Left lobe of liver (tissue), 2 donors: Measurements from ENCODE around the gene IFNW1. TPM values are rescaled to one million over a fixed set of nuclear protein-coding genes. Genes with fewer than 3 reads are reported as not detected.
A peak's percentile ranks its signal among the peaks of the same experiment; 100 is the strongest.
"Not testable (repeated sequence)": the region's sequence is repeated elsewhere in the genome, so short reads cannot be mapped to it uniquely, and the experiment has no call there.

ENCODE experiments used
- ATAC-seq: fragments of 200-7000 bp; cut with Tn5 transposase; one replicate; pipeline ENCODE4 v1.9.1; 2020; ENCODE audit warnings: mild to moderate bottlenecking, moderate library complexity
- DNase-seq: peaks from one replicate; pipeline ENCODE4 v3.0.0-alpha.2; 2020; ENCODE audit warnings: low spot score
- total RNA-seq: library from RNA; stranded (reverse); gene quantifications from one replicate; pipeline ENCODE4 v1.2.1, GENCODE V29; 2021
- donor health status: DM: no; HTN: no; CAD: no; lungs with moderate emphysema.
- donor health status: DM: no; HTN: yes; CAD: no.

IFNW1 gene
- total RNA-seq = not detected

DNA sequence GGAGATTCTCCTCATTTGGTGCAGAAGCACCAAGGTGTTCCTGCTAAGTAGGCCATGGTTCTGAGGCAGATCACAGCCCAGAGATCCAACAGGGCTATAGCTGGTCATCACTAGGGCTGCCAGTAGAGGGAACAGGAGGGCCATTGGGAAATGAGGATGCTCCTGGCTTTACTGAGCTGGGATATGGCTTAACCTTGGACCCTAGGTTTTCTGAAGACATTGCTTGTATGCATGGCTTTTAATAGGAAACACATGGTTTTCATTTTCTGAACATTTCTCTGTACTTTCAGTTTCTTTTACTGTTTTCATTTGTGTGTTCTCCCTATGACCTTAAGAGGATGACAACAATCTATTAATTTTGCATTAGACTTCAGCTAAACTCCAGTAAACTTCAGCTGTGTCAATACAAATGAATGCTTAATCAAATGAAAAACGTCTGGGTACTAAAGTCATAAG, at the start of gene IFNW1:
Gene IFNW1 (minus strand): TSS at position 406 of the 456 bp plus-strand sequence. CDS start 262 bp downstream, at position 144.
- ATAC-seq = no peak

GRCh38 chr9:21187487-21187886, 45.9 kb upstream of the IFNW1 start, which contains the start of gene IFNA4:
Gene IFNA4 (minus strand): TSS chr9:21187587. CDS start chr9:21187531, 56 bp downstream.
- not testable (repeated sequence) for ATAC-seq, DNase-seq

More for the DNA sequence above, at the start of gene IFNW1:
- no peak for DNase-seq

- peak; percentile 66 for ATAC-seq
- not testable (repeated sequence) for DNase-seq
Measured at GRCh38 chr9:21182810-21183736, 41.4 kb upstream of the IFNW1 start.

DNA sequence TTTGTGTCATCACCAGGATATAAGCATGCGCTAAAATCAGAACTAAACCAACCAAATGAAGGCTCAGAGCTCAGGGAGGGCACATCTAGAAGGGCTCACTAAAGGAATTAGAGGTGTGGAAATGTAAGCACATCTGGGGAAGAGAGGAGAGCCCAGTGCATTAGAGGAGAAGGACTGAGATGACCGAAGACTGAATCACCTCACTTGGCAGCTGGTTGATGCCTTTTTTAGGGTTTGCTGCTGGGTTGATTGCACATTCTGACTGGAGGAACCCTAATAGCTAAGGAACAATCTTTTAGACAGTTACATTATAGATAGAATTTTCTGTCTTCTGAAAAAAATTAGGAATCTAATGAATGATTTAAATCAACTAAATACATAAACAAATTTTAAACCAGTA, 33.0 kb upstream of the IFNW1 start:
- ATAC-seq (no peak), DNase-seq (no peak)

GRCh38 chr9:21172156-21172555, 30.5 kb upstream of the IFNW1 start:
- no peak for DNase-seq
- ATAC-seq = no peak

DNA sequence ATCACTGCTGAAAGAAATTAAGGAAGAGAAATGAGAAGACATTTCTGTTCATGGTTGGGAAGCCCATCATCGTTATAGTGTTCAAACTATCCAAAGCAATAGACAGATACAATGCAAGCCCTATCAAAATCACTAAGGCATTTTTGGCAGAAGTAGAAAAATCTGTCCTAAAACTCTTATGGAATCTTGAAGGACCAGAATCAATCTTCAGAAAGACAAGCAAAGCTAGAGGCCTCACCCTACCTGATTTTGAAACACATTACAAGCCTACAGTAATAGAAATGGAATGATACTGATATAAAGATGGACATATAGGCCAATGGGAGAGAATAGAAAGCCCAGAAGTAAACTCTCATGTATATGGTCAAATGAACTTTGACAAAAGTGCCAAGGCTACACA, 29.7 kb upstream of the IFNW1 start:
- DNase-seq (no peak), ATAC-seq (no peak)

GRCh38 chr9:21166560-21166959, 24.9 kb upstream of the IFNW1 start, which contains the start of gene IFNA21:
Gene IFNA21 (minus strand): TSS chr9:21166660. CDS start chr9:21166612, 48 bp downstream.
- DNase-seq, ATAC-seq: not testable (repeated sequence)

GRCh38 chr9:21165516-21165915, 23.9 kb upstream of the IFNW1 start:
- DNase-seq (no peak), ATAC-seq (no peak)

DNA sequence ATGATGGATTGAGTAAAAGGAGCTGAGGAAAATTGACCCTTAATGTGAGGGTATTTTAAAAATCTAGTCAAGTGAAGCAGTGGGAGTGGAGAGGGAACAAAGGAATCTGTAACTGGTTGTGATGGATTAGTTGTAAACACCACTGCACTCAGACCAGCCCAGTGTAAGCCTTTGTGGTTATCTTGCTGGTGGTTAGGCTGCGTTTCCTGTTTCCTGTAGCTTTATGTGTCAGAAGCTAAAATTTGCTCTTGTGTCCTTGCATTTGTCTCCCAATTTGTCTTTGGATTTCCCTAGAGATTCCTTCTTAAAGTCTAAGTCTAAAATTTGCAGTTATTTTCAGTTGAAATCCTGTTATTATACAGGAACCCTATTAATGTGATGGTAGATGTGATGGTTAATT, 18.5 kb upstream of the IFNW1 start:
- DNase-seq (no peak), ATAC-seq (no peak)

- ATAC-seq (no peak), DNase-seq (no peak)
Measured at GRCh38 chr9:21155501-21155900, 13.9 kb upstream of the IFNW1 start.

DNA sequence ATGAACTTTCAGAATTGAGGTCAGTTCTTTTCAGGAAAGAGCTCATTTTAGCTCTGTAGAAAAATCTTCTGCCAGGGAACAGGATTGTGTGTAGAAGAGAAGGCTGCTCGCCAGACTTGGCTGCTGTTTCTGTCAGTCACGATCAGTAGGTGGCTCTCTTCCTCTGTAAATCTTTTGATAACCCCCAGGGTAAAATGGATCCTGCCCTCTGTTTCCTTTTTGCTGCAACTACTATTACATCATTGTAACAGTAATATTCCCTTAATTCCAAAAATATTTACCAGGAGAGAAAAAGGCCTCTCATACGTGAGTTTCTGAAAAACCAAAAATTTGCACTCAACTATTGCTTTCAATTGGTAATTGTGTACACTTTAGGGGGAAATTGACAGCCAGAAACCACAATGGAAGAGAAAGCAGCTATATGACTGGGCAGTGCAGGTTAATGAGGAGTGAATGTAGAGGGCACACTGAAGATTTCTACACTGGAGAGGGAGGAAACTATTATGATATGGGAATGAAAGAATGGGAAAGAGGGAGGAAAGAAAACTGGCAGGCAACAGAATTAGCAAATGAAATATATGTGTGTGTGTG, 12.5 kb upstream of the IFNW1 start:
- DNase-seq = no peak
- peak; percentile 60 for ATAC-seq

- no peak for ATAC-seq
Measured at GRCh38 chr9:21153336-21154017, 11.8 kb upstream of the IFNW1 start.

DNA sequence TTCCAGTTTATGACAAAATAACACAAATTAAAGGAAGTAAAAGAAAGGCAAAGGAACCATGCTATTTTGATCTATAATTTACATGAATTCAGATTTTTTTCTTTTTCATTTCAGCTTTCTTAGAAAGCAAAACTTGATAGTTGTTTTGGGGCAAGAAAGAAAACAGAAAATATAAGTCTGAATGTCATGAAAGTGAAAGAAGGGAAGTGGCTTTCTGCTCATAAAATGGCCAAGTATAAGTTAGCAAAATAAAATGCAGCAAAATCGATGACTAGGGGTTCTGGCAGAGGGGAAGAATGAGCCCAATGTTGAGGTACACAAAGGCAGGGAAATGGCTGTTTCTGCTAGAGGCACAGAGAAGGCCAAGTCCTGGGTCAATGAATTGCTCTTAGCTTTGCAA, 3.0 kb upstream of the IFNW1 start:
- no peak for DNase-seq
- ATAC-seq = no peak

More at GRCh38 chr9:21153336-21154017, 11.8 kb upstream of the IFNW1 start:
- no peak for DNase-seq

- ATAC-seq (no peak), DNase-seq (no peak)
Measured at GRCh38 chr9:21137020-21137419, 4.6 kb downstream of the IFNW1 start.

DNA sequence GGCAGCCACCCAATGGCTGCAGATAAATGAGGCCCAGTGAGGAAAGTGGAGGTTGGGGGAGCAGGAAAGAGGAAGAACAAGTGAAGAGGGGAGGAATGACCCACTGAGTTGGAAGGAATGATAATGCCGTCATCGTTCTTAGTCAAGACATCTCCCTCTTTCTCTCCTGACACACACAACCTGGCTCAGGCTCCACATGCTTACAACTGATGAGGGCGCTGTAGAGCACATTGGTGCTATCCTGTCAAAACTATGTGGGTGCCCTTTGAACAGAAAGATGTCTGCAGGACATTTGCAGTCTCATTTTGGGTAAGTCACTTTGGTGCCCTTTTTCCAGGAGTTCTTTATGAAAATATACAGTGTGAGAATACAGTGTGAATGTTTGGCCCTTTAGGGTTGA, 5.9 kb downstream of the IFNW1 start:
- DNase-seq = no peak
- no peak for ATAC-seq

GRCh38 chr9:21128186-21128585, 13.4 kb downstream of the IFNW1 start:
- ATAC-seq, DNase-seq: not testable (repeated sequence)

DNA sequence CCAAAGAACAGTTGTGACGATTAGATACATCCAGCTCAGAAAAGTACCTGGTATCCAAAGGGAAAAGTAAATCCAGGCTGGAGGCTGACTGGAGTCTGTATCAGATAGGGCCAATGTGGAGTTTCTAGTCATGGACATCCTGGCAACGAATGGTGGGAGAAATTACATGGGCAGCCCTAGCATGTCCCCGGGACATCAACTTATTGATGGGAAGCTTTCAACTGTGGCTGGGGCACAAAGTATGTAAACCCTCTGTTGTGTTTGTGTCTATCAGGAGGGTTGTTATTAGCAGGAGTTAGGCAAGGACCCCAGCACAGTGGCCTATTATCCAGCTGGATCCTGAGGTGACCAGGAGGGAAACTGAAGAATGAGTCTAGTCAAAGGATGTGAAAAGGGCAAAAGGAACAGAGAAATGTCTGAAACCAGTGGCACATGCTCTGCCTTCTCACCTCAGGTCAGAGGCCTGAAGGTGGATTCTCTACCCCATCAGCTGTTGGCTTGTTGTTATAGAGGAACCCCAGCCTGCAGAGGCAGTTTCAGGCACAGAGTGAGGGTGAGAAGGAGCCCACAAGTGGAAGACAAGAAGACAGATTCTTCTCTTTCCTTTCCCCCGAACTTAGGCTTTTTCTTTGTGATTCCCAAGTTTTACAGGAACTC, 19.9 kb downstream of the IFNW1 start:
- DNase-seq (no peak), ATAC-seq (no peak)

DNA sequence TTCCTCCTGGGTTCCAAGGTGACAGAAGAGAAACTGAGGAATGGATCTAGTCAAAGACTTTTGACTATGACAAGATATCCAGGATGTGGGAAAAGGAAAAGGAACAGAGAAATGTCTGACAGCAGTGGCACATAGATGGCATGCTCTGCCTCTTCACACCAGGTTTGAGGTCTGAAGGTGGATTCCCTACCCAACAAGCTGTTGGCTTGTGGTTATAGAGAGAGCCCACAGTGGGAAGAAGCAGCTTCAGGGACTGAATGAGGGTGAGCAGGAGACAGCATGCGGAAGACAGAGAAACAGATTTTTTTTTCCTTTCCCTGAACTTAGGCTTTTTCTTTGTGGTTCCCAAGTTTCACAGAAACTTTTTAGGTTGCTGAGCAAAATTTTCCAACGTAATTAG, 20.6 kb downstream of the IFNW1 start:
- DNase-seq = no peak
- no peak for ATAC-seq

DNA sequence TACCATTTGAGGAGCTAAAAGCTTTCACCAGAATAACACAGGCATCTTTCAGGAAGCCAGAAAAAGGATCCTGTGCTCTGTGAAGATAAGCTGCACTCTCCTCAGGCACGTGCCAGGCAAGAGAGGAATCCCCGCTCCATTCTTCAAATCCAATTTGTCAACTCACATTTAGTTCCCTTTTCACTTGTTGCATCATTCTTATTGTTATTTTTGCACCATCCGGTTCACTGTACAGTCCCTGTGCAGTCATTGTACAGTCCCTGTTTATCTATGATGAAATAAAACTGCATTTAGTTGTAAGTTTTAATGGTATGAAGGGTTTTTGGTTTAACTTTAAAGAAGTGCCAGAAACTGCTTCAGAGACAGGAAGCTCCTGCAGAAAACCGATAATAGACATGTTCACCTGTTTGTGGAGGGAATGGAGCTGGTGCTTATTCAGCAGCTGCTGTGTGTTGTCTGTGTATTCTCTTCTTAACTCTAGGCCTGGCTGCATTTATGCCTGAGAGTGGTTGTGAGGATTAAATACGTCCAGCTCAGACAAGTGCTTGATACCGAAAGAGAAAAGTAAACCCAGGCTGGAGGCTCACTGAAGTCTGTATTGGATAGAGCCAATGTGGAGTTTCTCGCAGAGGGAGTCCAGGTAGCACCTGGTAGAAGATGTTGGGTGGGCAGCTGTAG, 22.4 kb downstream of the IFNW1 start:
- DNase-seq = no peak
- ATAC-seq = no peak

DNA sequence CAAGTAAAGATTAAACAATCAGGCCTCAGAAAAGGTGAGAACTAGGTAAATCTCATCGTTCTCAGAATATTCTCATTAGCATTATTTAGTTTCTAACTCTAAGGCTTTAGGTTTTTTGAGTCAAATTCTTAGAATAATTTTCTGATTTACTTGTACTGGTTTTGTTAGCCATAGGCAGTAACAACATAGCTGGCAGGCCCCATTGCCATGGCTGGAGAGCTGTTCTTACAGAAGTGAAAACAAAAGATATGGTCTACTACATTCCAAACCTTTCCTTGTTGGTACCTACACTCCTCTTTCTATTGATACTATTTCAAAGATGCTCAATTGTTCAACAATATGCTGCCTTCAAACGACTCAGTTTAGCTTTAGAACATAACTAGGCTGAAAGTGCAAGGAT, 27.3 kb downstream of the IFNW1 start:
- DNase-seq (no peak), ATAC-seq (no peak)
